ENCODE data around the gene GLT6D1.

GRCh38 chr9:135661816-135662560 lies 22.6 kb upstream of the GLT6D1 start:
- TF ChIP-seq EZH2phosphoT487 (IDR thresholded peaks at IDR 0.05; ENCODE audit: low read length) (no peak), CTCF (IDR thresholded peaks at IDR 0.05; ENCODE audit: low read length) (no peak), EZH2 (optimal IDR thresholded peaks at IDR 0.05; ENCODE audit: low read depth, low read length) (no peak)

Data from MM.1S (cell line).